CD4-positive, alpha-beta T cell treated with Interleukin-2 at 100 ng/mL for 4 hours (primary cell): ENCODE measurements around the gene PPP1R3D.
"Not testable (repeated sequence)": the region's sequence is repeated elsewhere in the genome, so short reads cannot be mapped to it uniquely, and the experiment has no call there.

Experiments used
- DNase-seq: peaks from one replicate; pipeline ENCODE4 v3.0.0-alpha.2; 2020; ENCODE audit warnings: low spot score

Gene PPP1R3D

DNA sequence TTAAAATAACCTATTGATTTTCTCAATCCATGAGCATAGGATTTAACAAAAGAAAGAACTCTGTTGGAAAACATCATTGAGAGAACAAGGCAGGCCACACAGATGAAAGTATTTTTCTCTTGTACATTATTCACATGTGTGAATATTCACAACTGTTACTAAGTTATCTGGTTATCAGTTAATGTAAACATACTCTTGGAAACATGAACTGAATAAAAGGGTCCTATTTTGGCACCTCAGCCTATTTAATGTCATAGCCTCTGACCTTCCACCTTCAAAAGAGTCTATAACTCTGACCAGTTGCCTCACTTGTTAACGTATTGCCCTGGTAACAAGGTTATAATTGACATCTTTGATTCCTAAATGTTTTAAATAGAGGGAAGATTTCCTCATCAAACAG is 14.7 kb downstream of the PPP1R3D start:
- DNase-seq = no peak

DNA sequence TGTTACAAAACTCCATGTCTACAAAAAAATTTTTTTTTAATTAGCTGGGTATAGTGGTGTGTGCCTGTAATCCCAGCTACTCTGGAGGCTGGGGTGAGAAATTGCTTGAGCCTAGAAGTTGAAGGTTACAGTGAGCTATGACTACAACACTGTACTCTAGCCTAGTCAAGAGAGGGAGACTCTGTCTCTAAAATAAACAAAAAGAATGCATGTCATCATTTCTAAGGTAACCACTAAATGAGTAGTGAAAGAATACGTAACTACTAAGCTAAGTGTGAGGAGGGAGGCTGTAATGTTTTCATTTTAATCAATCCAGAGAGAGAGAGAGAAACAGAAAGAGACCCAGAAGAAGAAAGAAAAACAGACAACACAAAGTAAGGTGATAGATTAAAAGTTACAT is 16.6 kb downstream of the PPP1R3D start:
- no peak for DNase-seq

DNA sequence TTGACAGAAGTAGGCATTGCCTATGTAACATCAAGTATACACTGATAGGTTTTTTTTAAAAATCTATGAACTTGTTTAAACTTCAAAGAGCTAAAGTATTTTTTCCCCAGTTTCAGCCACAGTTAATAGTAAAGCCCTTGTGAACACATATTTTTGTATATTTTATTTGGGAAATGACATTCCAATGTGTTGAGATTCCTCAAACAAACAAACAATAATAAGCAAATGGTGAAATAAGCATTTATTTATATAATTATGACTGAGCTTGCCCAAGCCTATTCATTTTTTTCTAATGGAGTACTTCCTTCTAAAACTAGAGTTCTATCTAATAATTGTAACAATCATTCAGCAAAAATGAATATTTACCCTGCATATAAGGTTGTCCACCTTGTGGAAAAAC is 19.2 kb downstream of the PPP1R3D start:
- DNase-seq = no peak

DNA sequence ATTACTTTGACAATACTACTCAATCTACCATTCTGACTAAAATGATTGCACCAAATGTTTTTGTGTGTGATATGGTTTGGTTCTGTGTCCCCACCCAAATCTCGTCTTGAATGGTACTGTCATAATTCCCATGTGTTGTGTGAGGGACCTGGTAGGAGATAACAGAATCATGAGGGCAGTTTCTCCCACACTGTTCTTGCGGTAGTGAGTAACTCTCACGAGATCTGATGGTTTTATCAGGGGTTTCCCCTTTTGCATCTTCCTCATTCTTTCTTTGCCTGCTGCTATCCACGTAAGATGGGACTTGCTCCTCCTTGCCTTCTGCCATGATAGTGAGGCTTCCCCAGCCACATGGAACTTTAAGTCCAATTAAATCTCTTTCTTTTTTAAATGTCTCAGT is 27.5 kb downstream of the PPP1R3D start:
- DNase-seq = no peak

DNA sequence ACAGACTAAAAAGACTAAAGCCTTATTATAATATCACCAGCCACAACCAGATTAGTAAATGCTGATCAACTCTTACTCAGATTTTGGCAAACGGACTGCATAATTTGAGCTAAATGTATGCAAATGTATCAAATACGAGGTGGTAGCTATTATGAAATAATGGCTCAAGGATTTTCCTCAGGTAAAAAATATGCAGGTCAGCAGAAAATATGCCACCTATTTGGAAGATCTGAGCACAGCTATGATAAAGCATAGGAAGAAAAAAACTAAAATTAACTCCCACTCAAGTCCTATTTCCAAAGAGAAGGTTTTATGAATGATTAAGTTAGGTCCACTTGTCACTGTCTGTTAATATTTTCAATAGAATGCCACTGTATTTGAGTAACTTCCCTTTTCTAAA is 29.1 kb downstream of the PPP1R3D start:
- DNase-seq = no peak

DNA sequence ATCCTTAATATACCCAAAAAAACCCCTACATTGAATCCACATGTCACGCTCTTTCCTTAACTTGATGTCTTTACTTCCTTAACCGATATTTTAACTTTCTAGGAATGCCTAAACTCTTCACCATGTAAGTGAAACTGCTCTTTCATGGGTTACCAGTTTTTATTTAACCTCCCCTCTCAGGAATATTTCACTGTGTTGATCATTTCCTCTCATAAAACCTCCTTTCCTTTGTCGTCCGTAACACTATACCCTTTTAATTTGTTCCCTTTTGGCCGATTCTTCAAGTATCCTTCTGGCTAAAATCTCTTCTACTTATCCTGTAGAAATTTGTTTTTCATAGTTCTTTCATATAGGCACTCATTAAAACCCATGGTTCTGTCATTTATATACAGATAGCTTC is 31.2 kb downstream of the PPP1R3D start:
- no peak for DNase-seq

DNA sequence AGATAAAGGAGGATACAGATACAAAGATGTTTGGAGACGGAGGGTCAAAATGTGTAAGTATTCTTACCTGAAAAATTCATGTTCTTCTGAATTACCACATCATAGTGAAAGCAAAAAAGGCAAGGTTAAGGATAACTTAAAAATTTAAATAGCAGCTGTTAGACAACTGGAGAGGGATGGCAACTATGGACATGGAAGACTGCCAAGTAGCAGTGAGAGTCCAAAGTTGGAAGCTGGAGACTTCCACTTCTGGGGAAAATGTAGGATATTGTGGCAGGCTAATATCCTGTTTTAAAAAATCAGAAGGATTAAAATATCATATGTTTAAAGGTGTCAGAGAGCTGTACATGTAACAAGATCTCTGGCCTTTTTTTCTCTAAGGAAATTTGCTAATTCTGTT is 36.5 kb downstream of the PPP1R3D start:
- no peak for DNase-seq

DNA sequence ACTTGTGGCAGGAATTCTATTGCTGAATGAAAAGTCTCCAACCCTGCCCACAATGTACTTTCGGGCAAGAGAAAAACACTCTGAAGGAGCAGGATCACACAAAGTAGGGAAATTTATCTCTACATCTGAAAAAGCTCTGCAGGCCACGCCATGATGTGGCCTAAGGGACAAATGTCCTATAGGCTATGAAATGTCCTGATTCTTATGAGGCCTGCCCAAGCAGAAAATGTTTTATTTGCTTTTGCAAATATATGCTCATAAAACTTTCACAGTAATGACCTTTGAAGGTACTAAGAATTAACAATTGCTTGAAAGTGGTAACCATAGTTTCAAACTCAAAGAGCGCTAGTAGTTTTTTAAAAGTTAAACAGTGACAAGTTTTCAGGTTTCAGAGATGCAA is 37.6 kb downstream of the PPP1R3D start:
- no peak for DNase-seq

DNA sequence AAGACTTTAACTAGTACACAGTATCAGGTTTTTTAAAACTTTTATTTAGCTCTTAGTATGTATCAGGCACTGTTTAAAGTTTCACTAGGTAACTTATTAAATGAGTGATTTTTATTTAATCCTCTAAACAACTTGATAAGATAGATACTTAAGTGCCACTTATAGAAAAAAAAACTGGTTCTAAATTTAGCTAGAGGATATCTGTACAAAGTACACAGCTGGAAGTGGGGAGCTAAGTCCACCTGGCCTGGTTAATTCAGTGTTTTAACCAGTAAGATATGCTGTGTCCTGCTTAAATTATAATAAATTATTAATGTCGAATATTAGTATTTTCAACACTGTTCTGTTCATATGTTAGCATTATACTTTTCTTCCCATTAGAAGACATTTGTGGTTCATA is 44.2 kb downstream of the PPP1R3D start:
- DNase-seq = no peak

DNA sequence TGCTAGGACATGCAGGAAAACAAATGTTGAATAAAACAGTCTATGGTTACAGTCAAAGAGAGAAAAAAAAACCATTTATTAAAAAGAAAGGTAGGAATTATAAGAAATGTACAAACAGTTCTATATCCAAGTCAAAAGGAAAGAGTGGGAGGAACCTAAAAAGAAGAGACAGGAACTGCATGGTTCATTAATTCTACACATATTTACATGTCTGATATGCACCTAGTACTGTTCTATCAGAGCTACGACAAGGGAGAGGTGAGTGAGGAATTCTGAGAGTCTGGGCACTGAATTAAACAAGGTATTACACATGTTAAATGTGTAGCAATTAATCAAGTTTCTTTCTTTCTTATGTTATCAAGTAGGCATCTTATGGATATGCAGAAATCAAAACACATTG is 48.5 kb downstream of the PPP1R3D start:
- DNase-seq = no peak

DNA sequence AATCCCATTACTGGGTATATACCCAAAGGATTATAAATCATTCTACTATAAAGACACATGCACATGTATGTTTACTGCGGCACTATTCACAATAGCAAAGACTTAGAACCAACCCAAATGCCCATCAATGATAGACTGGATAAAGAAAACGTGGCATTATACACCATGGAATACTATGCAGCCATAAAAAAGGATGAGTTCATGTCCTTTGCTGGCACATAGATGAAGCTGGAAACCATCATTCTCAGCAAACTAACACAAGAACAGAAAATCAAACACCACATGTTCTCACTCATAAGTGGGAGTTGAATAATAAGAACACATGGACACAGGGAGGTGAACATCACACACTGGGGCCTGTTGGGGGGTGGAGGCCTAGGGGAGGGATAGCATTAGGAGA is 50.1 kb downstream of the PPP1R3D start:
- DNase-seq = not testable (repeated sequence)

DNA sequence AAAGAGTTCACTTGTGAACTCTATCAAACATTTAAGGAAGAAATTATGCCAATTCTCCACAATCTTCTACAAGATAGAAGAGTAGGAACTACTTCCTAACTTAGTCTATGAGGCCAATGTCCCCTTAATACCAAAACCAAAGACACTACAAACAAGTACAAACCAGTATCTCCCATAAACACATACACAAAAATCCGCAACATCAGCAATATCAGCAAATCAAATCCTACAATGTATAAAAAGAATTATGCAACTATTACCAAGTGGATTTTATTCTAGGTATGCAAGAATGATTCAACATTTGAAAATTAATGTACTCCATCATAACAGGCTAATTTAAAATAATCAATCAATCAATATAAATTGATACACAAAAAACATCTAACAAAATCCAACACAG is 52.1 kb downstream of the PPP1R3D start:
- no peak for DNase-seq
